ENCODE measurements around the gene TRIM72. TPM values are rescaled to one million over a fixed set of nuclear protein-coding genes. Genes with fewer than 3 reads are reported as not detected.

The TRIM72 gene
- total RNA-seq, 1 donor from 2014 or later, result 0.06 TPM

DNA sequence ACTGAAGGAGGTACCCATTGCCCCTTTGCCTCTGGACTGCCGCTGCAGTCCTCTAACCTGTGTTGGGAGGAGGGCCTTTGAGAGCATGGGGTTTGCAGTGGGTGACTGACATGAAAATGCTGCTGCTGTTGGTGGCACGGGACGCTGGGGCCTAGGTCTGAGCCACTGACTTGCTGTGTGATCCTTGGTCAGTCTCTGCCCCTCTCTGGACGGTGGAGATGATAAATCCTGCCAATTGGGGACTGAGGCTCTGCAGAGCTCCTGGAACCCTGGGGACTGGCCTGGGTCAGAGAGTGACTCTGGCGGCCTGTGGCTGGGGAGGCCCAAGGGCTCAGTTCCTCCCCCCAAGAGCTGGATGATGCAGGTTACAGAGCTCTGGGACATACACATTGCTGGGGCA, 9.1 kb downstream of the TRIM72 start:
- H3K4me3 ChIP-seq, result no peak overlapping the region
- H3K27ac ChIP-seq, result no peak overlapping the region
- peaks cover 14% of the 10 kb centered on the region for H3K27me3 ChIP-seq (ENCODE audit: low read depth)
- TF ChIP-seq, protein P1, sequence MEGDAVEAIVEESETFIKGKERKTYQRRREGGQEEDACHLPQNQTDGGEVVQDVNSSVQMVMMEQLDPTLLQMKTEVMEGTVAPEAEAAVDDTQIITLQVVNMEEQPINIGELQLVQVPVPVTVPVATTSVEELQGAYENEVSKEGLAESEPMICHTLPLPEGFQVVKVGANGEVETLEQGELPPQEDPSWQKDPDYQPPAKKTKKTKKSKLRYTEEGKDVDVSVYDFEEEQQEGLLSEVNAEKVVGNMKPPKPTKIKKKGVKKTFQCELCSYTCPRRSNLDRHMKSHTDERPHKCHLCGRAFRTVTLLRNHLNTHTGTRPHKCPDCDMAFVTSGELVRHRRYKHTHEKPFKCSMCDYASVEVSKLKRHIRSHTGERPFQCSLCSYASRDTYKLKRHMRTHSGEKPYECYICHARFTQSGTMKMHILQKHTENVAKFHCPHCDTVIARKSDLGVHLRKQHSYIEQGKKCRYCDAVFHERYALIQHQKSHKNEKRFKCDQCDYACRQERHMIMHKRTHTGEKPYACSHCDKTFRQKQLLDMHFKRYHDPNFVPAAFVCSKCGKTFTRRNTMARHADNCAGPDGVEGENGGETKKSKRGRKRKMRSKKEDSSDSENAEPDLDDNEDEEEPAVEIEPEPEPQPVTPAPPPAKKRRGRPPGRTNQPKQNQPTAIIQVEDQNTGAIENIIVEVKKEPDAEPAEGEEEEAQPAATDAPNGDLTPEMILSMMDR (IDR thresholded peaks at IDR 0.05), result no peak
- no peaks in the 10 kb centered on the region for H3K36me3 ChIP-seq
- no peak for ATAC-seq
- no peak for DNase-seq
- intact Hi-C loops (cut with DNase I), result no loop called here
- no peaks in the 10 kb centered on the region for H3K4me1 ChIP-seq
- H3K9me3 ChIP-seq, result no peaks in the 10 kb centered on the region

DNA sequence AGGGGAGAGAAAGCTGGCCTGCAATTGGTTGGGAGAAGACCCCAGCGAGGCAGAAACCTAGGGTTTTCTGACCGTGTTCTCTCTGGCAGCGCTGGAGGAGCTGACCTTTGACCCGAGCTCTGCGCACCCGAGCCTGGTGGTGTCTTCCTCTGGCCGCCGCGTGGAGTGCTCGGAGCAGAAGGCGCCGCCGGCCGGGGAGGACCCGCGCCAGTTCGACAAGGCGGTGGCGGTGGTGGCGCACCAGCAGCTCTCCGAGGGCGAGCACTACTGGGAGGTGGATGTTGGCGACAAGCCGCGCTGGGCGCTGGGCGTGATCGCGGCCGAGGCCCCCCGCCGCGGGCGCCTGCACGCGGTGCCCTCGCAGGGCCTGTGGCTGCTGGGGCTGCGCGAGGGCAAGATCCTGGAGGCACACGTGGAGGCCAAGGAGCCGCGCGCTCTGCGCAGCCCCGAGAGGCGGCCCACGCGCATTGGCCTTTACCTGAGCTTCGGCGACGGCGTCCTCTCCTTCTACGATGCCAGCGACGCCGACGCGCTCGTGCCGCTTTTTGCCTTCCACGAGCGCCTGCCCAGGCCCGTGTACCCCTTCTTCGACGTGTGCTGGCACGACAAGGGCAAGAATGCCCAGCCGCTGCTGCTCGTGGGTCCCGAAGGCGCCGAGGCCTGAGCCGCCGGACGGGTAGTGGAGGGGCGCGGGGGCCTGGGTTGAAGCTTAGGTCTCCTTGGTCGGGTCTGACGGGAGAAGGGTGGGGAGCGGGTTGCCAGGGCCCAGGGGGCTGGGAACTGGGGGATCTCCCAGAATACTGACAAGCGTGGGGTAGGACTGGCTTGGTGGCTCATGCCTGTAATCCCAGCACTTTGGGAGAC, 10.4 kb downstream of the TRIM72 start:
- Histone ChIP-seq H3K9me3 (no peaks in the 10 kb centered on the region), H3K4me1 (no peaks in the 10 kb centered on the region), H3K27ac (no peak overlapping the region), H3K27me3 (ENCODE audit: low read depth) (peaks cover 9% of the 10 kb centered on the region), H3K36me3 (no peaks in the 10 kb centered on the region), H3K4me3 (no peak overlapping the region)
- ATAC-seq, result no peak
- no peak for DNase-seq
- intact Hi-C loops (cut with DNase I), result no loop called here
- TF ChIP-seq, protein P1 (IDR thresholded peaks at IDR 0.05), result no peak

DNA sequence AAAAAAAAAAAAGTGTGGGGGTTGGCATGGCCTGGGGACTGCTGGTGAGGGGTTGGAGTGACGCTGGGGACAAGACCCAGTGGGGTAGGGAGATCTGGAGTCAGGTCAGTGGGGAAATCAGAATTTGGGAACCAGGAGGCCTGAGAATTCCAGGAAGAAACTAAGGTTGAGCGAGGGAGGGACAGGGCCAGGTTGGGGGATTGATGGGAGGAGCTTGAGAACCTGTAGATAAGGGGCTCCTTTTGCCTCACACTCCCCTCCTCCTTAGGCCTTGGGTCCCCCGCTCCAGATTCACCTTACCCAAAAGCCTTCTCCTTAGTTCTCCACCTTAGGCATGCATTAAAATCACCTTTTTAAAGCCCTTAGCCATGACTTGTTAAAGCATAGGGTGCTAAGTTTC, 11.3 kb downstream of the TRIM72 start:
- Histone ChIP-seq H3K4me1 (no peaks in the 10 kb centered on the region), H3K4me3 (no peak overlapping the region), H3K36me3 (no peaks in the 10 kb centered on the region), H3K27me3 (ENCODE audit: low read depth) (peaks cover 6% of the 10 kb centered on the region), H3K9me3 (no peaks in the 10 kb centered on the region), H3K27ac (no peak overlapping the region)
- DNase-seq (no peak), ATAC-seq (no peak)
- intact Hi-C loops (cut with DNase I), result no loop called here
- TF ChIP-seq, protein P1 (IDR thresholded peaks at IDR 0.05), result no peak

DNA sequence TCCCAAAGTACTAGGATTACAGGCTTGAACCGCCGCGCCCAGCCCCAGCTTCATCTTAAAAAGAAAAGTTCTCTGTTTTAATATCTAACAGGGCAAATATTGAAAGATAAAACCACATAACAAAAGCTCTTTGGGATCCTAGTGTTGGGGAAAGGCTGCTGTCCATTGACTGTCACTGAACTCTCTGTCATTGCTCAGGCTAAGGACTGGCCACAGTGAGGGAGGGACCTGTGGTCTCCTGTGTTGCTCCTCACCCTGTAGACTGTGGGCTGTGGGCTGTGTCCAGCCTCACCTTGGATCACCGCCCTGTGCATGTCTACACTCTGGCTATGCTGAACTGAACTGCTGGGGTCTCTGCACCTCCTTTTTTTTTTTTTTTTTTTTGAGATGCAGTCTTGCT, 14.3 kb downstream of the TRIM72 start:
- peak in 1 of 2 donors; percentile 47 for ATAC-seq
- H3K27me3 ChIP-seq (ENCODE audit: low read depth), result no peaks in the 10 kb centered on the region
- no peak overlapping the region for H3K27ac ChIP-seq
- H3K36me3 ChIP-seq, result no peaks in the 10 kb centered on the region
- intact Hi-C loops (cut with DNase I), result no loop called here
- TF ChIP-seq, protein P1 (IDR thresholded peaks at IDR 0.05), result no peak
- no peak overlapping the region for H3K4me3 ChIP-seq
- DNase-seq, result no peak
- no peaks in the 10 kb centered on the region for H3K9me3 ChIP-seq
- H3K4me1 ChIP-seq, result no peaks in the 10 kb centered on the region

DNA sequence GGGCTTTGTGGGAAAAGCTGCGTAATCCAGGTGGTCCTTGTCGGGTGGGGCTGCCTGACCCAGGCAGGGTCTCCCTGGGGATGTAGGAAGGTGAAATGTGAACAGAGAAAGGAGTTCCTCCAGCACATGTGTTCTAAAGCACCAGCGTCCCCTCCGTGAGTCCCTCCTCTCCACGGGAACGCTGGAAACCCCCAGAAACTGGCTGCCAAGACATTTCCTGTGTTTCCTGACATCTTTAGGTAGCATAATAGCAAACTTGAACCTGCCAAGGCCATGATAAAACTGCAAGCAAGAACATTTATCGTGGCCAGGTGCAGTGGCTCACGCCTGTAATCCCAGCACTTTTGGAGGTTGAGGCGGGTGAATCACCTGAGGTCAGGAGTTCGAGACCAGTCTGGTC, 15.6 kb downstream of the TRIM72 start:
- Histone ChIP-seq H3K36me3 (no peaks in the 10 kb centered on the region), H3K9me3 (no peaks in the 10 kb centered on the region), H3K4me1 (no peaks in the 10 kb centered on the region), H3K4me3 (no peak overlapping the region), H3K27me3 (ENCODE audit: low read depth) (no peaks in the 10 kb centered on the region), H3K27ac (no peak overlapping the region)
- no peak for ATAC-seq
- TF ChIP-seq, protein P1 (IDR thresholded peaks at IDR 0.05), result no peak
- intact Hi-C loops (cut with DNase I), result no loop called here
- DNase-seq, result no peak

All from lower lobe of right lung (tissue), 2 donors.